ENCODE measurements around the gene SLC1A7. TPM values are rescaled to one million over a fixed set of nuclear protein-coding genes. Genes with fewer than 3 reads are reported as not detected.
"Not testable (repeated sequence)": the region's sequence is repeated elsewhere in the genome, so short reads cannot be mapped to it uniquely, and the experiment has no call there.

SLC1A7 gene
- polyA plus RNA-seq (2013, experiment 1 of 2), result 0.11 TPM
- not detected for polyA plus RNA-seq (2013, experiment 2 of 2)

DNA sequence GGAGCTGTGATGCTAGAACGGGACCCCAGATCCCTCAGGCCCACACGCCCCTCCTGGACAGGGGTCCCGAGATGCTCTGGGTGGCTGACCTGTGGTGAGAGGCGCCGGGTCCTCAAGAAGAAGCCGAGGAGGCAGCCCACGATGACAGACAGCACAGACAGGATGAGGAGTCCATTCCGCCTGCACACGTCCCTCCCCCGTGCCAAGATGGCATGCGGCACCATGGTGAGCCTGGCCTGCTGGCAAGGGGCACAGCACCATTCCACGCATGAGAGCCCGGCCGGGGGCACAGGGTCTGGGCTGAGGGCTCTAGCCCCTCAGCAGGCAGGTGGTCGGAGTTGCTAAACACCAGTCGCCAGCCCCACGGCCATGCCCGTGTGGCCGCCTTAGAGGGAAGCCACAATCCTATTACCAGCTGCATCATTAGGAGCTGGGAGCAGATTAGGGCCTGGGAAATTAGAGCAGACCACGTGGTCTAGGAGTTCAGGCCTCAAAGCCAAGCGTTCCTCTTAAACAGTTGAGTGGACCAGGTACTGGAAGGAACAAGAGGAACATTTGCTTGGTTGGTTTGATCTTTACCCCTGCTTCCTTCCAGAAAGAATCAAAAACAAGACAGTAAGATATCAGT, at the start of gene SLC1A7:
Gene SLC1A7 (minus strand): TSS at position 413 of the 628 bp plus-strand sequence. CDS start 189 bp downstream, at position 224.
- peaks cover 8% of the 10 kb centered on the region for H3K9me3 ChIP-seq (ENCODE audit: control insufficient read depth, low read length)
- no peaks in the 10 kb centered on the region for H3K36me3 ChIP-seq (ENCODE audit: control insufficient read depth, insufficient read depth, low read length)
- peaks cover 18% of the 10 kb centered on the region for H3K4me1 ChIP-seq (ENCODE audit: control insufficient read depth, insufficient read depth, low read length, poor library complexity, severe bottlenecking)
- 92% methylated on average over 19 to 20 of the region's 21 CpGs for WGBS, 2 experiments (ENCODE audit: insufficient coverage in 2 of 2)
- H3K4me3 ChIP-seq (ENCODE audit: extremely low read depth, insufficient read depth, low read length, poor library complexity, severe bottlenecking), result no peak within 1 kb of the TSS
- no peak within 1 kb of the TSS for H3K27ac ChIP-seq (ENCODE audit: low read depth, low read length, severe bottlenecking)

DNA sequence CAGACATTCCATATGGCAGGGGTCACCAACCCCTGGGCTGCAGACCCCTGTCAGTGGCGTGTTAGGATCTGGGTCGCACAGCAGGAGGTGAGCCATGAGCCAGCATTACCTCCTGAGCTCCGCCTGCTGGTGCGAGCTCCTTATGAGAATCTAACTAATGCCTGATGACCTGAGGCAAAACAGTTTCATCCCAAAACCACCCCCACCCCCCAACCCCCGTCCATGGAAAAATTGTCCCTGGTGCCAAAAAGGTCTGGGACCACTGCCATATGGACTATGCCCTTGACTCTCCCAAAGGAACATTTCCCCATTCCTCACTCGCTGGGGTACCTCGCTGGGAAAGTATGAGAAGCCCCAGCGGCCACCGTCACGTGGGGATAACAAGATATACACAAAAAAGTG, 47.8 kb upstream of the SLC1A7 start:
- Histone ChIP-seq H3K4me1 (ENCODE audit: control insufficient read depth, insufficient read depth, low read length, poor library complexity, severe bottlenecking) (no peaks in the 10 kb centered on the region), H3K27ac (ENCODE audit: low read depth, low read length, severe bottlenecking) (no peak overlapping the region), H3K36me3 (ENCODE audit: control insufficient read depth, insufficient read depth, low read length) (no peaks in the 10 kb centered on the region), H3K9me3 (ENCODE audit: control insufficient read depth, low read length) (no peaks in the 10 kb centered on the region), H3K4me3 (ENCODE audit: extremely low read depth, insufficient read depth, low read length, poor library complexity, severe bottlenecking) (no peak overlapping the region)
- 79 to 89% methylated on average over 3 to 8 of the region's 10 CpGs for WGBS, 2 experiments (ENCODE audit: insufficient coverage in 2 of 2)

DNA sequence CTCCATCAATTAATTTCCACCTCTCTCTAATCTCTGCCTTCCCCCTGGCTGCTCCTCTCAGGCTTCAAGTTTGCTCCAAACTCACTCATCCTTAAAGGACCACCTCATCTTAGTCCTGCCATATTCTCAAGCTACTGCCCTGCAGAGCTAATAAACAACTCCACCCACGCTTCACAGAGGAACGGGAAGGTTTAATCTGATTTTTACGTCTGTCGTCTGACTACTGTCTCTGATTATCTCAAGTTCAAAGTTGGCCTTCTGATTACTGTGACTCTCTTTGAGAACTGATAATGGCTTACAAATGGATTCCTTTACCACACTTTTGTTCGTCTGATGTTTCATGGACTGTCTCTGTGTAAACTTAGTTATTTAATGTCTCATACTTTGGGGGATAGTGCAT, 46.6 kb upstream of the SLC1A7 start:
- H3K9me3 ChIP-seq (ENCODE audit: control insufficient read depth, low read length), result no peaks in the 10 kb centered on the region
- WGBS, 2 experiments (ENCODE audit: insufficient coverage in 2 of 2), result 64 to 98% methylated on average over 4 to 5 of the region's 5 CpGs
- no peaks in the 10 kb centered on the region for H3K36me3 ChIP-seq (ENCODE audit: control insufficient read depth, insufficient read depth, low read length)
- H3K4me3 ChIP-seq (ENCODE audit: extremely low read depth, insufficient read depth, low read length, poor library complexity, severe bottlenecking), result no peak overlapping the region
- no peaks in the 10 kb centered on the region for H3K4me1 ChIP-seq (ENCODE audit: control insufficient read depth, insufficient read depth, low read length, poor library complexity, severe bottlenecking)
- H3K27ac ChIP-seq (ENCODE audit: low read depth, low read length, severe bottlenecking), result no peak overlapping the region

DNA sequence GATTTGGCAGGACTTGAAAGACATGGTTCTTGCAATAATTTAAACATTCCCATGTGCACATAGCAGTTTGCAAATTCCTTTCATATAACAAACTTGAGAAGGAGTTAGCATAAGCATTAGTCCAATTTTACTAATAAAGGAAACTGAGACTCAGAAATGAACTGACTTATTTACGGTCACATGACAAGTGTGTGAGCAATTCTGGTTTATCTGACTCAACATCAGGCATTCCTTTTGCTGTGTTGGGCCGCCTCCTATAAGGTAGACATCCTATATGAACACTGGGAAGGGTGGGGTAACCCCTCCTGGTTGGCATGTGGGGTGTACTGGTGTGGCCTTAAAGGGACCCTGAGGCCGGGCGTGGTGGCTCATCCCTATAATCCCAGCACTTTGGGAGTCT, 45.7 kb upstream of the SLC1A7 start:
- WGBS, 2 experiments (ENCODE audit: insufficient coverage in 2 of 2), result 80 to 100% methylated on average over 1 to 2 of the region's 4 CpGs
- H3K4me3 ChIP-seq (ENCODE audit: extremely low read depth, insufficient read depth, low read length, poor library complexity, severe bottlenecking), result no peak overlapping the region

DNA sequence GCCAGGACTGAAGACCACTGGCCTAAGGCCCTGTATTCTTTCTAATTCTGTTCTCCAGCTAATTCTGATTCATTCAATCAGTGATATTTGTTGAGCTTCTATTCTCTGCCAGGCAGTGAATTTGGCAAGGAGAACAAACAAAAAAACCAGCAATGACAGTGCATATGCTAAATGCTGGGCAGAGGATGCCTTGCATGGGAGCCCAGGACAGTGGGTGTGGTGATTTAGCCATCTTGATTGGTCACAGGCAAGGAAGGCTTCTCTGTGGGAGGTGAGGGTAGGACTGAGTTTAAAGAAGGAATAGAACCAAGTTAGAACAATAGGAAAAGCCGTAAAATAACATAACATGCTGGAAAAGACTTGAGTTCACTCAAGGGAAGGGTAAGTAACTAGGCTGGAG, 45.0 kb upstream of the SLC1A7 start:
- no peak overlapping the region for H3K27ac ChIP-seq (ENCODE audit: low read depth, low read length, severe bottlenecking)
- H3K36me3 ChIP-seq (ENCODE audit: control insufficient read depth, insufficient read depth, low read length), result no peaks in the 10 kb centered on the region
- no peaks in the 10 kb centered on the region for H3K4me1 ChIP-seq (ENCODE audit: control insufficient read depth, insufficient read depth, low read length, poor library complexity, severe bottlenecking)
- WGBS, 2 experiments (ENCODE audit: insufficient coverage in 2 of 2), result 94 to 100% methylated on average over 1 of the region's 1 CpG
- H3K4me3 ChIP-seq (ENCODE audit: extremely low read depth, insufficient read depth, low read length, poor library complexity, severe bottlenecking), result no peak overlapping the region
- H3K9me3 ChIP-seq (ENCODE audit: control insufficient read depth, low read length), result no peaks in the 10 kb centered on the region

More for the DNA sequence above, 45.7 kb upstream of the SLC1A7 start:
- no peak overlapping the region for H3K27ac ChIP-seq (ENCODE audit: low read depth, low read length, severe bottlenecking)
- no peaks in the 10 kb centered on the region for H3K9me3 ChIP-seq (ENCODE audit: control insufficient read depth, low read length)
- H3K4me1 ChIP-seq (ENCODE audit: control insufficient read depth, insufficient read depth, low read length, poor library complexity, severe bottlenecking), result no peaks in the 10 kb centered on the region
- no peaks in the 10 kb centered on the region for H3K36me3 ChIP-seq (ENCODE audit: control insufficient read depth, insufficient read depth, low read length)

DNA sequence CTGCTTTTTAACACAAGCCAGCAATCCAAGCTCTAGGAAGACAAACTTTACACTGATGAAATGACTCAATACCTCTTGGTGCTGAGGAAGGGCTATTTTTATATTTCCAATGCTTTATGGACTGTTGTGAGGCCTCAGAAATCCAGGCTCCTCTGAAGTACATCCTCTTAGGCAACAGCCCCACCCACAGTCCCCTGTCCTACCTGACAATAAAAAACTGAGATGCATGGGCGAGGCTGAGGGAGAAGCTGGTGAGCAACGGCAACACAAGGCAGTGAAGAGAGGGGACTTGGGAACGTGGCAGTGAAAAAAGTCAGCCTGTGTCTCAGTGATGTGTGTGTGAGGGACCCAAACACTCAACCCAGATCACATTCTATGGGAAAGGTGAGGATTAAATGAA, 44.1 kb upstream of the SLC1A7 start:
- H3K4me3 ChIP-seq (ENCODE audit: extremely low read depth, insufficient read depth, low read length, poor library complexity, severe bottlenecking), result no peak overlapping the region
- no peaks in the 10 kb centered on the region for H3K4me1 ChIP-seq (ENCODE audit: control insufficient read depth, insufficient read depth, low read length, poor library complexity, severe bottlenecking)
- H3K36me3 ChIP-seq (ENCODE audit: control insufficient read depth, insufficient read depth, low read length), result no peaks in the 10 kb centered on the region
- no peaks in the 10 kb centered on the region for H3K9me3 ChIP-seq (ENCODE audit: control insufficient read depth, low read length)
- H3K27ac ChIP-seq (ENCODE audit: low read depth, low read length, severe bottlenecking), result no peak overlapping the region
- 77 to 93% methylated on average over 3 of the region's 3 CpGs for WGBS, 2 experiments (ENCODE audit: insufficient coverage in 2 of 2)

DNA sequence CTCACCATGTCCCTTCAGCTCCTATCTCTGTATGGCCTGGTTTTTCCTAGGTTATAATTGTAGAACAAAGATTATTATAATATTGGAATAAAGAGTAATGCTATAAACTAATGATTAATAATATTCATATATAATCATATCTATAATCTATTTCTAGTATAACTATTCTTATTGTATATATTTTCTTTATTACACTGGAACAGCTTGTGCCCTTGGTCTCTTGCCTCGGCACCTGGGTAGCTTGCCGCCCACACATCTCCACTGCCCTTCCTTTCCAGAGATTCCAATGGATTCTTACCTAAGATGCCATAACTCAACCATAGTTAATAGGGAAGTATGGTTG, 43.5 kb upstream of the SLC1A7 start:
- not testable (repeated sequence) for H3K9me3 ChIP-seq (ENCODE audit: control insufficient read depth, low read length); H3K4me1 ChIP-seq (ENCODE audit: control insufficient read depth, insufficient read depth, low read length, poor library complexity, severe bottlenecking); H3K36me3 ChIP-seq (ENCODE audit: control insufficient read depth, insufficient read depth, low read length); H3K4me3 ChIP-seq (ENCODE audit: extremely low read depth, insufficient read depth, low read length, poor library complexity, severe bottlenecking); H3K27ac ChIP-seq (ENCODE audit: low read depth, low read length, severe bottlenecking)
- WGBS, 2 experiments (ENCODE audit: insufficient coverage in 2 of 2), result no CpG with 5 or more reads among the region's 2 CpGs

DNA sequence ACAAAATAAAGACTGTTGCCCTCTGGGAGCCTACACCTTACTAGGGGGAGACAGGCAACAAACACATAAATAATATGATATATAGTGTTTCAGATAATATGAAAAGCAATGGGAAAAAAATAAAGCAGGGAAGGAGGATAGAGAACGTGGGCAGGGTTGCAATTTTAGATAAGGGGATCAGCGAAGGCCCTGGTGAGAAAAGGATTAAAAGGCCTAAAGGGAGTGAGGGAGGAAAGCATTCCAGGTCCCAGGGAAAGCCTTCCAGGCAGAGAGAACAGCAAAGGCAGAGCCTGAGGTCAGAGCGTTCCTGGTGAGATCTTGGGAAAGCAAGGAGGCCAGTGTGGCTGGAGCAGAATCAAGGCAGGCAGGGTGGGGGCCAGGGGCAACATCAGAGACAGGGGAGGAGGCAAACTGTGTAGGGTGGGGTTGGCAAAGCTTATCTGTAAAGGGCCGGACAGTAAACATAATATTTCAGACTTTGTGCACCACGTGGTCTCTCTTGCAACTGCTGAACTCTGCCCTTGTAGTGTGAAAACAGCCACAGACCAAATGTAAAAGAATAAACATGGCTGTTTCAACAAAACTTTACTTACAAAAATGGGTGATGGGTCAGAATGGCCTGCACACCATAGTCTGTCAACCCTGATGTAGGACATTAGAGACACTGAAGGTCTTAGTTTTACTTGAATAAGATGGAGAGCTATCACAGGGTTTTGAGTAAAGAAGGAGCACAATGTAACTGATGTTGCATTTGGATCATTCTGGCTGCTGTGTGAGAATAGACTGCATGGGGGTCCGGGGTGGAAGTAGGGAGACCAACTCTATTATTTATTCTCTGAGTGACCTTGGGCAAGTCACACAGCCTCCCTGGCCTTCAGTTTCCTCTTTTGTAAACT, 40.9 kb upstream of the SLC1A7 start:
- no peak overlapping the region for H3K4me3 ChIP-seq (ENCODE audit: extremely low read depth, insufficient read depth, low read length, poor library complexity, severe bottlenecking)
- peaks cover 4% of the 10 kb centered on the region for H3K4me1 ChIP-seq (ENCODE audit: control insufficient read depth, insufficient read depth, low read length, poor library complexity, severe bottlenecking)
- 73 to 94% methylated on average over 3 to 6 of the region's 6 CpGs for WGBS, 2 experiments (ENCODE audit: insufficient coverage in 2 of 2)
- H3K36me3 ChIP-seq (ENCODE audit: control insufficient read depth, insufficient read depth, low read length), result no peaks in the 10 kb centered on the region
- H3K27ac ChIP-seq (ENCODE audit: low read depth, low read length, severe bottlenecking), result no peak overlapping the region
- no peaks in the 10 kb centered on the region for H3K9me3 ChIP-seq (ENCODE audit: control insufficient read depth, low read length)

DNA sequence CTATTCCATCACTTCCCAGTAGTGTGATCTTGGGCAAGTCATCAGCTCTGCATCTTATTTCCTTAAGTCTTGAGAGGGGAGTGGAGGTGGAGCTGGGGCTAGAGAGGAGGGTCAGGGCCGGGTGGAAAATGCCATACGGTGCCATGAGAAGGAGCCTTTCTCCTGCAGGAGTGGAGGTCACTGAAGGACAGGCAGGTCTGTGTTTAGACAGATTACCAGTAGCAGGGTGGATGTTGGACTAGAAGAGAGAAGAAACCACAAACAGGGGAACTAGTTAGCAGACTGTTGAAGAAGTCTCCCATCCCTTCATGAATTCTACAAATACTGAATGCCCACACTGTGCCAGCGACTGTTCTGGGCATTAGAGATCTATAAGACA, 40.3 kb upstream of the SLC1A7 start:
- Histone ChIP-seq H3K4me3 (ENCODE audit: extremely low read depth, insufficient read depth, low read length, poor library complexity, severe bottlenecking) (no peak overlapping the region), H3K27ac (ENCODE audit: low read depth, low read length, severe bottlenecking) (no peak overlapping the region), H3K9me3 (ENCODE audit: control insufficient read depth, low read length) (no peaks in the 10 kb centered on the region), H3K36me3 (ENCODE audit: control insufficient read depth, insufficient read depth, low read length) (no peaks in the 10 kb centered on the region), H3K4me1 (ENCODE audit: control insufficient read depth, insufficient read depth, low read length, poor library complexity, severe bottlenecking) (peaks cover 4% of the 10 kb centered on the region)
- 83 to 86% methylated on average over 1 to 3 of the region's 3 CpGs for WGBS, 2 experiments (ENCODE audit: insufficient coverage in 2 of 2)

DNA sequence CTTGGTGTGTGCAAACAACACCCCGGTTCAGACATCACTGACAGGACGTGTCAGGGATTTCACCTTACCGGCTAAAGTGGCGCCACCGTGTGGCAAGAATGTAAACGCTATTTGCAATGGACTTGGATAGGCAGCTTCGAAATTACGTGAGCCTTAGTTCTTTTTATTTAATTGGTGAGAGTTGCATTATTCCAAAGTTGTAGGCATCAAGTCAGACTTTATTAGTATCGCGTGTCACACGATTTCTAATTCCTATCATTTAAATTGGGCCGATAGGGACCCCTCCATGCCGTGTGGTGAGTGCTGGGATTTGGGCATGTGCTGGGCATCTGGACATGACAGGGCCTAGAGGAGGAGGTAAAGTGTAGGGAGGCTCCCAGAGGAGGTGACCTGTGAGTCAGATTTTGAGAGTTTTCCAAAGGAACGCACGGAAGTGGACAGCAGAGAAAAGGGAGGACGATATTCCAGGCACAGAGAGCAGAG, 39.7 kb upstream of the SLC1A7 start:
- Histone ChIP-seq H3K4me1 (ENCODE audit: control insufficient read depth, insufficient read depth, low read length, poor library complexity, severe bottlenecking) (peaks cover 4% of the 10 kb centered on the region), H3K36me3 (ENCODE audit: control insufficient read depth, insufficient read depth, low read length) (no peaks in the 10 kb centered on the region), H3K9me3 (ENCODE audit: control insufficient read depth, low read length) (no peaks in the 10 kb centered on the region), H3K27ac (ENCODE audit: low read depth, low read length, severe bottlenecking) (no peak overlapping the region), H3K4me3 (ENCODE audit: extremely low read depth, insufficient read depth, low read length, poor library complexity, severe bottlenecking) (no peak overlapping the region)
- 34 to 40% methylated on average over 13 of the region's 16 CpGs for WGBS, 2 experiments (ENCODE audit: insufficient coverage in 2 of 2)

DNA sequence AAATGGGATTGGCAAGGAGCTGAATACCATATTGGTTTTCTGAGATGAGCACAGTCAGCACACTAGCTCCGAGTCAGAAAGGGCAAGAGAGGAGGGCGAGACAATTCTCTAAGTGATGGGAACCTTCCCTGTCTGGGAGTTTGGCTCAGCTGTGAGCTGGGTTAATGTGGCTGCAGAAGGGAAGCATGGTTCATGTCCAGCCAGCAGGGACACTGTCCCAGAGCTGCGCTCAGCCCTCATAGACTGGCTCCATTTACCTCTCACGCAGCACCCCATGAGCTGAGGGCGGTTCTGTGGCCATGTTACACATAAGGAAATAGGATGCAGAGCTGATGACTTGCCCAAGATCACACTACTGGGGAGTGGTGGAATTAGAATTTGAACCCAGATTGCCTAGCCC, 38.5 kb upstream of the SLC1A7 start:
- WGBS, 2 experiments (ENCODE audit: insufficient coverage in 2 of 2), result 94 to 100% methylated on average over 2 of the region's 5 CpGs
- Histone ChIP-seq H3K9me3 (ENCODE audit: control insufficient read depth, low read length) (no peaks in the 10 kb centered on the region), H3K36me3 (ENCODE audit: control insufficient read depth, insufficient read depth, low read length) (no peaks in the 10 kb centered on the region), H3K27ac (ENCODE audit: low read depth, low read length, severe bottlenecking) (no peak overlapping the region), H3K4me1 (ENCODE audit: control insufficient read depth, insufficient read depth, low read length, poor library complexity, severe bottlenecking) (peaks cover 4% of the 10 kb centered on the region), H3K4me3 (ENCODE audit: extremely low read depth, insufficient read depth, low read length, poor library complexity, severe bottlenecking) (no peak overlapping the region)
